Ureter (tissue), 1 donor: Measurements from ENCODE around the gene RAMP3. TPM values are rescaled to one million over a fixed set of nuclear protein-coding genes. Genes with fewer than 3 reads are reported as not detected.

Source experiments
- DNase-seq: peaks from one replicate; pipeline ENCODE4 v3.0.0-alpha.2; 2020; ENCODE audit warnings: low spot score
- total RNA-seq: library from RNA; stranded (reverse); gene quantifications from one replicate; pipeline ENCODE4 v1.2.4, GENCODE V29; 2023
- donor health status: DM: yes; HTN: yes; CAD: no.

RAMP3 gene
- total RNA-seq, 1 donor from 2014 or later, result 47.2 TPM

GRCh38 chr7:45221896-45222604, 64.5 kb downstream of the RAMP3 start:
- peak; percentile 15 for DNase-seq

GRCh38 chr7:45223078-45223477, 65.5 kb downstream of the RAMP3 start:
- DNase-seq, result no peak

DNA sequence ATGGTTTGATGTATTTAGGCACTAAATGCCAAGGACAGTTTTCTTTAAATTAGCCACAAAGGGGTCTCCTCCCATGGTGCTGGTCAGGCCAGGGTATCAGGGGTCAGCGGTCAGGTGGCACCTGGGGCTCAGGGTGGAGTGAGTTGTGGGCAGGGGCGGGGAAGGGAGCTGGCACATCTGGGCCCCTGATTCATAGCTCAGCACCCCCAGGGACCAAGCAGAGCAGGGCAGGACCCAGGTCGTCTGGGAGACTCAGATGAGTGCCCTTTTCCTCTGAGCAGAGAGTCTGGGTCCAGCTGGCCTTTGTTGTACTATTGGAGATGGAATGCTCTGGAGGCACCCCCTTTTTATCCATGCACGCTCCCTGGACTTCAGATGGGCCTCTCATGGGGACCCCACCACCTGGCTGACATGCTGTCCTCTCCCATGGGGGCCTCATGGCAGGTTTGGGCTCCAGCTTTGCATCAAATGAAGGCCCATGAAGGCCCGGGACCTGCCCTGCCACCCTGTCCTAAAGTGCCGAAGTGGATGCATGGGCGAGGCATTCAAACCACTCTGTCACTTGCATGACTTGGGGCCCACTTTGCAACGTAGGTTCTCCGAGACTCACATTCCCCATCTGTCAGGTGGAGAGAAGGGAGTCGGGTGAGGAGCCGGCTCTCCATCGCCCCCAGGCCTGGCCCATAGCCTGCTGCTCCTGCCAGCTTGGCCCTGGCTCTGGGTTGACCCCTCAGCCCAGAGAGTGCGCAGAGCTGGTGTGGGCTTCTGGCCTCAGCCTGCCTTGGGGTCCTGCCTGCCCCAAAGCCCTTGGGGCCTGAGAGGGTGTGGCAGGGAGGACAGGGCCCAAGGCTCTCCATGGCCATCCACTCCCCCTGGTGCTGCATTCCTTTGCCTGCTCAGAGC, 66.4 kb downstream of the RAMP3 start:
- no peak for DNase-seq

DNA sequence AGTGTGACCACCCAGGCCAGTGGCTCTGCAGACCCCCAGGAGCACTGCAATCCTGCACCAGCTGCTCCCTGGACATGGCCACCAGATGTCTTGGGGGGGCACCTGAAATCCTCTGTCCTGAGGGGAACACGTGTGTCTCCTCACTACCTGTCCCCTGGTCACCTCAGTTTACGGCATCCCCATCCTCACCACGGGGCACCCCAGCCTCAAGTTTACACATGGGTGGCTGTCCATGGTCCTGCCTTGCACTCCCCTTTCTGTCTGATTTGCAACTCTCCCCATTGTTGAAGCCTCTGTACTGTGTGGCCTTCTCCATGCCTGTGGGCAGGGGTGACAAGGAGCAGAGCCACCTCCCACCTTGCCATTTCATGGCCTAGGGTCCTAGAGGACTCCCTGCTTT, 67.2 kb downstream of the RAMP3 start:
- no peak for DNase-seq

- no peak for DNase-seq
These were observed 67.8 kb downstream of the RAMP3 start for GRCh38 chr7:45225311-45225947.

GRCh38 chr7:45225948-45226335, 68.4 kb downstream of the RAMP3 start:
- no peak for DNase-seq

DNA sequence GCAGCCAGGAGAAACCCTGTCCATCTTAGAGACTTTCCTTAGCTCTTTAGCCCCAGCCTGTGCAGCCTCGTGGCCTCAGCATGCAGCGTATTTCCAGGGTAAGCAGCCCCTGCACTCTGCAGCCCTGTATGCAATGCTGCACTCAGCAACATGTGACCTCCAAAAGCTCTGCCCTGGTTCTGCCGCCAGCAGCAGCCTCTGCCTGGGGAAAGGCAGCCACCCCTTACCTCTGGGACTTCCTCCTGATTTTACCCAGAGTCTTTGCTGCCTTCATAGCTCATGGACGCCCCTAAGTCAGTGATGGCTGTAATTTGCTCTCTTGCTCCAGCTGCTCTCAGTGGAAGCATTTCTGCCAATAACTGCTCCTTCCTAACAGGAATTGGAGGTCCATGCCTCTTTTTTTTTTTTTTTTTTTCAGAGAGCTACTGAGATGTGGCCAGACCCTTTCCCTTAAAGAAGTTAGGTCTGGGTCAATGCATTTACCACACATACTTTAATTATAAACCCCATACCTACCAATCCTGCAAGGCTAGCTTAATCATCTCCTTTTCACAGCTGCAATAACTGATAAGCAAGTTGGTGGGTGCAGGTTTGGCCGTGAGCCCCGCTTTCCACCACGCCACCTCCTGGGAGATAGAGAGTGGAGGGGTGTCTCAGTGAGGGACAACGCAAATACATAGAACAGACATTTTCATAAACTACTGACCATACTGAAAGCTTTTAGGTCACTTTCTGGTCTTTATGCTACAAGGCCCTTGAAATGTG, 71.7 kb downstream of the RAMP3 start:
- no peak for DNase-seq

DNA sequence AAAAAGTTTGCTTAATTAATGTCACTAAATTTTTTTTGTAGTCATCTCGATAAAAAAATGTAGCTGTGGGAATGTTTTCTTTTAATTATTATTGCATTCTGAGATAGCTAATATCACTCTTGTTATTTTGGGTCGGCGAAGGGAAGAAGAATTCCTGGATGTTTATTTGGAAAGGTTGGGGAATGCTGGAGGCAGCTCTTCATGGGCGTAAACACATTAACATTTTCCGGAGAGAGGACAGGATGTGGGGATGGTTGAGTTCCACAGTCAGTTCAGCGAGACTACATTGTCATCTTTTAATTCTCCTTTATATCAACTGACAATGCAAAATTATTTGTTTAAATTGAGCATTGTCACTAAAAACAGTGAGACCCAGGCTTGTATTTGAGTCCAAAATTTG, 72.5 kb downstream of the RAMP3 start:
- no peak for DNase-seq

GRCh38 chr7:45230611-45231165, 73.1 kb downstream of the RAMP3 start:
- no peak for DNase-seq

DNA sequence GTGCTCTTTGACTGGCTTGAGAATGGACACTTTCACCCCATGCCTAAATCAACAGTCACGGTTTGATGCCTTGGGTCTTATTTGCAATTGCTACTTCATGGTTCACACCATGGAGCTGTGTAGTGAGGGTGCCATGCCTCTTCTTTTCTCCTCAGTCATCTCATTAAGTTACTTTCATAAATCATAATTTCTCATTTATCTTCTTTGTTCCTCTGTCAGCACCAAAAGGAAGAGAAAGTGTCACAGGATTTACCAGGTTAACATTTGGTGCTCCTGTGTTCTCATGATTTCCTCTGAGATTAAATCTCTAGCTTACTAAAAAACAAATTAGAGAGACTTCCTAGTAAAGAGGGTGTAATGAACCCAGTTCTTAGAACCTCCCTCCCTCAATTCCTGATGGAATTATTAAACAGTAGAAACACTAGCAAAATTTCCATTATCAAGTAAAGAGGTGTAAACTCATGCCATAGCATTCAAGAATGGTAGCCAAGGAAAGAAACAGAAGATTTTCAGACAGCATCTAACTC, 75.7 kb downstream of the RAMP3 start:
- no peak for DNase-seq

Other genes starting within 250 kb of the RAMP3 start
- 6.0 TPM for gene MYO1G, start 178.8 kb upstream of the RAMP3 start, total RNA-seq
- gene CCM2, start 157.6 kb upstream of the RAMP3 start, total RNA-seq, result 31.1 TPM
- gene NACAD, start 68.8 kb upstream of the RAMP3 start, total RNA-seq, result 5.7 TPM
- gene TBRG4, start 46.1 kb upstream of the RAMP3 start, total RNA-seq, result 89.4 TPM